Endodermal cell (in vitro differentiated cells): Measurements from ENCODE around the gene CALB2. TPM values are rescaled to one million over a fixed set of nuclear protein-coding genes. Genes with fewer than 3 reads are reported as not detected.

ENCODE experiments used
- DNase-seq: peaks from one replicate; pipeline ENCODE4 v3.0.0-alpha.2; 2017
- H3K27ac ChIP-seq: 2 replicates; pipeline ENCODE4 v1.5.1; 2013; ENCODE audit warnings: mild to moderate bottlenecking, low read depth, low read length, moderate library complexity
- H3K27me3 ChIP-seq: 2 replicates; pipeline ENCODE4 v1.6.1; 2013; ENCODE audit warnings: mild to moderate bottlenecking, low read length, moderate library complexity; ENCODE audit not compliant: insufficient read depth, control insufficient read depth, poor library complexity, severe bottlenecking
- H3K36me3 ChIP-seq: 2 replicates; pipeline ENCODE4 v1.7.0; 2013; ENCODE audit warnings: mild to moderate bottlenecking, low read length, moderate library complexity; ENCODE audit not compliant: control insufficient read depth, insufficient read depth
- H3K4me1 ChIP-seq: one replicate; pipeline ENCODE4 v1.7.0; 2013; ENCODE audit warnings: low read length; ENCODE audit not compliant: control insufficient read depth, insufficient read depth
- H3K4me3 ChIP-seq: 2 replicates; pipeline ENCODE4 v1.5.1; 2013; ENCODE audit warnings: mild to moderate bottlenecking, low read length, moderate library complexity
- H3K9ac ChIP-seq: 2 replicates; pipeline ENCODE4 v1.6.1; 2013; ENCODE audit warnings: mild to moderate bottlenecking, low read length, moderate library complexity; ENCODE audit not compliant: poor library complexity, severe bottlenecking; ENCODE audit errors: extremely low read depth
- H3K9me3 ChIP-seq: 2 replicates; pipeline ENCODE4 v1.6.1; 2013; ENCODE audit warnings: mild to moderate bottlenecking, low read length, moderate library complexity; ENCODE audit not compliant: control insufficient read depth
- H3K27ac Mint-ChIP-seq: 2 replicates; pipeline ENCODE4 v1.8.0; 2020; ENCODE audit warnings: mixed read lengths
- H3K27me3 Mint-ChIP-seq: 2 replicates; pipeline ENCODE4 v1.8.0; 2021; ENCODE audit warnings: mild to moderate bottlenecking, mixed read lengths; ENCODE audit not compliant: insufficient read depth
- H3K36me3 Mint-ChIP-seq: 2 replicates; pipeline ENCODE4 v1.8.0; 2020; ENCODE audit warnings: low read depth, mixed read lengths
- H3K4me1 Mint-ChIP-seq: 2 replicates; pipeline ENCODE4 v1.8.0; 2020; ENCODE audit warnings: mixed read lengths
- H3K4me3 Mint-ChIP-seq: 2 replicates; pipeline ENCODE4 v1.8.0; 2020; ENCODE audit warnings: mild to moderate bottlenecking, moderate library complexity, mixed read lengths
- H3K9me3 Mint-ChIP-seq: 2 replicates; pipeline ENCODE4 v1.8.0; 2020; ENCODE audit warnings: mild to moderate bottlenecking, mixed read lengths
- CTCF ChIP-seq: fragments of 200-600 bp; sonication (generic); conservative IDR thresholded peaks from 2 replicates; pipeline ENCODE4 v1.5.0; 2021; ENCODE audit warnings: antibody characterized with exemption, mild to moderate bottlenecking
- WGBS, 2 experiments: methylation state at CpG; one replicate each; pipeline versions ENCODE4 v1.1.5 to v1.1.7; 2013; ENCODE audit warnings: missing lambda C conversion rate in 2 of 2, mixed read lengths in 1 of 2; ENCODE audit not compliant: insufficient coverage in 1 of 2, insufficient read length in 1 of 2; 5-methylcytosine and 5-hydroxymethylcytosine counted together
- total RNA-seq, 2 donors: library from RNA; stranded (reverse); fragmentation: NEBNext Ultra II Directional in 1 of 2; extraction: Animal tissue kit (Norgen Biotek cat#: 25700) in 1 of 2; gene quantifications; 2 replicates in 1 of 2; 3 replicates in 1 of 2; pipeline ENCODE4 v1.2.1, GENCODE V29; 2021

The CALB2 gene
- total RNA-seq, 2 donors from 2014 or later, result 1.8 TPM; not detected in 1

GRCh38 chr16:71338632-71339031, 19.9 kb upstream of the CALB2 start:
- Histone ChIP-seq H3K36me3 (no peaks in the 10 kb centered on the region), H3K27ac (no peak overlapping the region), H3K9me3 (no peaks in the 10 kb centered on the region), H3K4me3 (no peak overlapping the region), H3K27me3 (no peaks in the 10 kb centered on the region), H3K9ac (no peak overlapping the region), H3K4me1 (no peaks in the 10 kb centered on the region)
- WGBS, 2 experiments, result 100% methylated on average over 1 of the region's 1 CpG; no CpG with 5 or more reads in 1 of the 2 experiments
- Mint-ChIP-seq H3K27ac (no peak overlapping the region), H3K4me3 (no peak overlapping the region), H3K4me1 (no peaks in the 10 kb centered on the region), H3K36me3 (no peaks in the 10 kb centered on the region), H3K9me3 (peaks cover 5% of the 10 kb centered on the region), H3K27me3 (peaks cover 11% of the 10 kb centered on the region)
- DNase-seq, result no peak
- no peak for TF ChIP-seq CTCF

- H3K9me3 ChIP-seq, result no peaks in the 10 kb centered on the region
- Mint-ChIP-seq H3K36me3 (no peaks in the 10 kb centered on the region), H3K9me3 (peaks cover 5% of the 10 kb centered on the region), H3K27ac (no peak overlapping the region), H3K4me1 (no peaks in the 10 kb centered on the region), H3K27me3 (peaks cover 7% of the 10 kb centered on the region), H3K4me3 (no peak overlapping the region)
- H3K4me3 ChIP-seq, result no peak overlapping the region
- H3K4me1 ChIP-seq, result no peaks in the 10 kb centered on the region
- H3K27ac ChIP-seq, result no peak overlapping the region
- WGBS, 2 experiments, result 79 to 83% methylated on average over 12 to 18 of the region's 19 CpGs
- no peak for TF ChIP-seq CTCF
- H3K9ac ChIP-seq, result no peak overlapping the region
- no peaks in the 10 kb centered on the region for H3K27me3 ChIP-seq
- no peaks in the 10 kb centered on the region for H3K36me3 ChIP-seq
- DNase-seq, result no peak
These were observed 19.0 kb upstream of the CALB2 start for GRCh38 chr16:71339236-71340171.

DNA sequence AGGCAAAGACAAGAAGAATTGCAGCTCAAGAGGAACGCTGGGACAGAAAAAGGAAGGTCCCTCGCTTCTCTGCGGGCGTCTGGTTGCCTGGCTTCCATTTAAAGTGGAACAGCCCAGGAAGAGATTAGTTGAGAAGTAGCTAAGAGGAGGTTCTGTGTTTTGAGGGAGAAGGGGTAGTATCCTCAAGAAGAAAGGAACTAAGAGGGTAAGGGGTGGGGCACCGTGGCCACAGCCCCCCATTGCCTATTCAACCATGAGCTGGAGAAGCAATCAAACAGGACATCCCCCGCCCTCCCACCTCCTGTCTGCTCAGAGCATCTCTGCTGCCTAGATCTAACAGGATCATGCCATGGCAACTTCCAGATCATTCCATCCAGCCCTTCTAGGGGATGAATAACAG, 18.1 kb upstream of the CALB2 start:
- Mint-ChIP-seq H3K4me1 (no peaks in the 10 kb centered on the region), H3K27ac (no peak overlapping the region), H3K27me3 (peaks cover 7% of the 10 kb centered on the region), H3K4me3 (no peak overlapping the region), H3K9me3 (peaks cover 5% of the 10 kb centered on the region), H3K36me3 (no peaks in the 10 kb centered on the region)
- Histone ChIP-seq H3K27me3 (no peaks in the 10 kb centered on the region), H3K27ac (no peak overlapping the region), H3K4me3 (no peak overlapping the region), H3K9me3 (no peaks in the 10 kb centered on the region), H3K4me1 (no peaks in the 10 kb centered on the region), H3K9ac (no peak overlapping the region), H3K36me3 (no peaks in the 10 kb centered on the region)
- WGBS, 2 experiments, result 85 to 86% methylated on average over 2 to 6 of the region's 6 CpGs
- no peak for DNase-seq
- no peak for TF ChIP-seq CTCF
